Endothelial cell (in vitro differentiated cells): Measurements from ENCODE around the gene PSMB9. TPM values are rescaled to one million over a fixed set of nuclear protein-coding genes. Genes with fewer than 3 reads are reported as not detected.
A peak's percentile ranks its signal among the peaks of the same experiment; 100 is the strongest.

ENCODE experiments used
- DNase-seq: peaks from one replicate; pipeline ENCODE4 v3.0.0; 2021; ENCODE audit warnings: low spot score
- H3K27ac Mint-ChIP-seq: one replicate; pipeline ENCODE4 v1.8.0; 2021; ENCODE audit warnings: mixed read lengths, inconsistent platforms; ENCODE audit not compliant: unreplicated experiment
- H3K27me3 Mint-ChIP-seq: one replicate; pipeline ENCODE4 v1.8.0; 2021; ENCODE audit warnings: mild to moderate bottlenecking, moderate library complexity, mixed read lengths, inconsistent platforms; ENCODE audit not compliant: unreplicated experiment
- H3K36me3 Mint-ChIP-seq: one replicate; pipeline ENCODE4 v1.8.0; 2021; ENCODE audit warnings: mild to moderate bottlenecking, low read depth, mixed read lengths, inconsistent platforms; ENCODE audit not compliant: unreplicated experiment
- H3K4me1 Mint-ChIP-seq: one replicate; pipeline ENCODE4 v1.8.0; 2021; ENCODE audit warnings: mild to moderate bottlenecking, mixed read lengths, inconsistent platforms; ENCODE audit not compliant: unreplicated experiment
- H3K4me3 Mint-ChIP-seq: one replicate; pipeline ENCODE4 v1.8.0; 2021; ENCODE audit warnings: mild to moderate bottlenecking, mixed read lengths, inconsistent platforms; ENCODE audit not compliant: unreplicated experiment
- H3K9me3 Mint-ChIP-seq: one replicate; pipeline ENCODE4 v1.8.0; 2021; ENCODE audit warnings: mixed read lengths, inconsistent platforms; ENCODE audit not compliant: unreplicated experiment
- total RNA-seq: library from RNA; stranded (reverse); fragmentation: NEBNext Ultra II Directional; extraction: Animal tissue kit (Norgen Biotek cat#: 25700); gene quantifications from one replicate; pipeline ENCODE4 v1.2.1, GENCODE V29; 2021; ENCODE audit not compliant: unreplicated experiment
- TF ChIP-seq, protein P1 (sequence below): fragments of 200-600 bp; sonication (generic); IDR thresholded peaks from one replicate; pipeline ENCODE4 v1.5.0; 2021; ENCODE audit warnings: antibody characterized with exemption; ENCODE audit not compliant: unreplicated experiment

Gene PSMB9
- total RNA-seq, 1 donor from 2014 or later, result not detected

DNA sequence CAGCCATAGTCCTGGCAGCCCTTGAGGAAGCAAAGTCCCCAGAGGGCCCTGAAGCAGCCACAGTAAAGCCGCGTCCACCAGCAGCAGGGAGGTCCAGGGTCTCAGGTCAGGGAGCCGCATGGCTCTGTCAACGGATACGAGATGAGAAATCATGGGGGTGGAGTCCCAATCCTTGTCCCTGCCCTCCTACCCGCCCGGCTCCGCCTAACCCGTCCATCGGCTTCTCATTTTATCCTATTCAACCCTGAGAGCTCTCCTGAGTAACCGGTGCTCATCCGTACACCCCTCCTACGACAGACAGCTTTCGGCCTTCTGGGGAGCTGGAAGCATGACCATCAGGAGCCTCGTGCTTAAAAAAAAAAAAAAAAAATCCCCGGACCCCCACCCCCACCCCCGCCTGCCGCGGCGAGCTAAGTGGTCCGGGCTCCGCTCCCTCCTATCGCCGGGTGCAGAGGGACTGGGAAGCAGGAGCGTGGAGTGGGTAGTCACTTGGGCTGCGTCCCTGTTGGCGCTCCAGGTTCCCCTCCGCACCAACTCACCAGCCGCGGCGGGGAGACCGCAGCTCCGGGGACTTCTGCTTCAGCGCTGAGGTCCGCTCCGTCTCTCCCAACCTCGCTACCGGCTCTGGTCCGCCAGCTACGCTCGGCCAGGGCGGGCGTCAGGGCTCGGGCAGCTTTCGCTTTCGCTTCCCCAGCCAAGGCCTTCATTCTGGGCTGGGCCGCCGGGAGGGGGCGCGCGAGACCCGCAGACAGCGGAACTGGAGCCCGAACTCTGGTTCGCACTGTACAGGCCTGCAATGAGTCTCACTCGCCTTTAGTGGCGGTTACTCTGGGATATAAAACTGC, 15.7 kb upstream of the PSMB9 start, which contains the start of gene TAP2:
TSS of gene TAP2 (minus strand) at position 626 of the 845 bp plus-strand sequence. CDS start at position 120, 506 bp downstream.
- Mint-ChIP-seq H3K4me3 (peak within 1 kb of the TSS; percentile 87), H3K4me1 (peaks cover 8% of the 10 kb centered on the region), H3K27me3 (peaks cover 12% of the 10 kb centered on the region), H3K36me3 (no peaks in the 10 kb centered on the region), H3K27ac (no peak within 1 kb of the TSS), H3K9me3 (no peaks in the 10 kb centered on the region)
- peak; percentile 98 for DNase-seq
- TF ChIP-seq, protein P1, sequence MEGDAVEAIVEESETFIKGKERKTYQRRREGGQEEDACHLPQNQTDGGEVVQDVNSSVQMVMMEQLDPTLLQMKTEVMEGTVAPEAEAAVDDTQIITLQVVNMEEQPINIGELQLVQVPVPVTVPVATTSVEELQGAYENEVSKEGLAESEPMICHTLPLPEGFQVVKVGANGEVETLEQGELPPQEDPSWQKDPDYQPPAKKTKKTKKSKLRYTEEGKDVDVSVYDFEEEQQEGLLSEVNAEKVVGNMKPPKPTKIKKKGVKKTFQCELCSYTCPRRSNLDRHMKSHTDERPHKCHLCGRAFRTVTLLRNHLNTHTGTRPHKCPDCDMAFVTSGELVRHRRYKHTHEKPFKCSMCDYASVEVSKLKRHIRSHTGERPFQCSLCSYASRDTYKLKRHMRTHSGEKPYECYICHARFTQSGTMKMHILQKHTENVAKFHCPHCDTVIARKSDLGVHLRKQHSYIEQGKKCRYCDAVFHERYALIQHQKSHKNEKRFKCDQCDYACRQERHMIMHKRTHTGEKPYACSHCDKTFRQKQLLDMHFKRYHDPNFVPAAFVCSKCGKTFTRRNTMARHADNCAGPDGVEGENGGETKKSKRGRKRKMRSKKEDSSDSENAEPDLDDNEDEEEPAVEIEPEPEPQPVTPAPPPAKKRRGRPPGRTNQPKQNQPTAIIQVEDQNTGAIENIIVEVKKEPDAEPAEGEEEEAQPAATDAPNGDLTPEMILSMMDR, result peak; percentile 72

GRCh38 chr6:32839356-32839755, 14.6 kb upstream of the PSMB9 start:
- peaks cover 14% of the 10 kb centered on the region for H3K4me1 Mint-ChIP-seq
- H3K36me3 Mint-ChIP-seq, result no peaks in the 10 kb centered on the region
- peaks cover 14% of the 10 kb centered on the region for H3K27me3 Mint-ChIP-seq
- TF ChIP-seq, protein P1, result no peak
- H3K4me3 Mint-ChIP-seq, result no peak overlapping the region
- no peak for DNase-seq
- no peaks in the 10 kb centered on the region for H3K9me3 Mint-ChIP-seq
- H3K27ac Mint-ChIP-seq, result no peak overlapping the region

DNA sequence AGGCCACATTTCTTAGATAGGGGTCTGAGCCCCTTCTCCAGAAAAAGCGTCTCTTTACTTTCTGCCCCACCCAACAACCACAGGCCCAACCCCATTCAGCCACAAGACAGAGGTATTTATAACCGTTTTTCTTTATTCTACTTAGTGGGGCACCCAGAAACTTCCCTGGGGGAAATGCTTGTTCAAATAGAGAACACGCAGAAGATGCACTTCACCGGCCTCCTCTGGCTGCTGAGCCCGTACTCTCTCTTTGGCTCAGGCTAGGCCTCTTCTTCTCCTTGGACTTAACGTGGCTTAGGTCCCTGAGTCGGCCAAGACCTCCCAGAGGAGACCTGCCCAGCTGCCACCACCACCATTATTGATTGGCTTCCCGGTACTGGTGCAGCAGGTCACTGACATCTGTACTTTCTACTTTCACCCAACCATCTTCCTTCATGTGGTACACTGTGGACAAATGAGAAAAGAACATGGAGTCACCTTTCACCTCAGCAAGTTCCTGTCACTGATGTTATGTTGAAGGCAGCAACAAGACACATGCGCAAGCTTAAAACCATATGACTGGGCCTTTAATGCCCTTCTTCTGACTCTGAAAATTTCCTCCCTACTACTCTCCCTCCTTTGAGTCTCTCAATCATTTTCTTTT, 13.3 kb upstream of the PSMB9 start:
- no peaks in the 10 kb centered on the region for H3K36me3 Mint-ChIP-seq
- H3K27me3 Mint-ChIP-seq, result peaks cover 13% of the 10 kb centered on the region
- H3K4me1 Mint-ChIP-seq, result peaks cover 14% of the 10 kb centered on the region
- no peak overlapping the region for H3K4me3 Mint-ChIP-seq
- DNase-seq, result no peak
- H3K9me3 Mint-ChIP-seq, result no peaks in the 10 kb centered on the region
- H3K27ac Mint-ChIP-seq, result no peak overlapping the region
- TF ChIP-seq, protein P1, result no peak

- Mint-ChIP-seq H3K4me1 (peaks cover 10% of the 10 kb centered on the region), H3K4me3 (peak overlapping the region; percentile 37), H3K36me3 (no peaks in the 10 kb centered on the region), H3K9me3 (no peaks in the 10 kb centered on the region), H3K27me3 (peaks cover 10% of the 10 kb centered on the region), H3K27ac (no peak overlapping the region)
- DNase-seq, result no peak
- TF ChIP-seq, protein P1, result no peak
These were observed 11.9 kb upstream of the PSMB9 start for GRCh38 chr6:32842021-32842650.
